Measurements from ENCODE around the gene CGRRF1.

Gene CGRRF1

DNA sequence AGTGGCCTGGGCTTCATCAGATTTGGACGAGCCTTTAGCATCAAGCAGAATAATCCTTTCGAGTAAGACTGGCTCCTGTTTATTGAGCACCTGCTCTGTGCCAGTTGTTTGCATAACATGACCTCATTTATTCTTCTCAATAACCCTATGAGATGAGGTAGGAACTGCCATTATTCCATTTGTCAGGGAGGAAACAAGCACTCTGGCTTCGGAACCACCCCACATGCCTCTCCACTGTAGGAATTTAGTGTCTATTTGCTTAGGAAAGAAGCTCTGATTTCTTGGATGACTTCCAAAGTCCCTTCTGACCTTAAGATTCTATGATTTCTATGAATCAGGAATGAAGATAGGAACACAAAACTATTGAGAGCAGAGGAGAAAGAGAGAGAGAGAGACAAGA is 68.3 kb downstream of the CGRRF1 start:
- DNase-seq (ENCODE audit: low read depth) = no peak

DNA sequence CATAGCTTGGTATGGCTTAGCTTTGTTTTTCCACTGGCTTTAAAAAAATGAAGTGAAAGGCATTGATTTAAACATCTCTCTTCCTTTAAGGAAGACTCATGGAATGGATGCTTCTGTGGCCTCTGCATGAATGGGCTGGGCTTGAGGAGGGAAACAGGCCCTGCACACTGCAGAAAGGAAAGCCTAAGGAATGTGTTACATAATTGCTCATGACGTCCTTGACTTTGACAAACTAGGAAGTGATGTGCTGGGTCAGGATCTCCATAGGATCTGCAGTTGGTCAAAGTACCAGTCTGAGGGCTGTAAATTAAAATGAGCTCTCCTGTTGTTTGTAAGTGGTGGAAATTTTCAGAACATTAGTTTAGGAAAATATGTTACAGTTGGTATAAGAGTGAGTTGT is 69.9 kb downstream of the CGRRF1 start:
- no peak for DNase-seq (ENCODE audit: low read depth)

DNA sequence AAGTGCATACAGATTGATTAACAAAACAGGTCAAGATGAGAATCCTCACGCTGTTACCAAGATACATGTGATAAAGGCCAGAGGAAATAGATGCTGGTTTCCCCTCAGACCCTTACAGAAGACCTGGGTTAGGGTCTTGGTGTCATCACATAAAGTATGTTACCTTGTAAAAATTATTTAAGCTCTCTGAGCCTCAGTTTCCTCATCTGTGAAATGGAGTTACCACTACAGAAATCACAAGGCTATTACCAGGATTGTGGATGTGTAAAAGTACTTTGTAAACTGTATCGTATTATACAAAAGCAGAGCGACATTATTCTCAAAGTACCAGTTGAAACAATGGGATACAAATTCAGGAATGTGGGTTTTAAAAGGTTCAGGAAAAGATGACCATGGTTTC is 71.2 kb downstream of the CGRRF1 start:
- no peak for DNase-seq (ENCODE audit: low read depth)

DNA sequence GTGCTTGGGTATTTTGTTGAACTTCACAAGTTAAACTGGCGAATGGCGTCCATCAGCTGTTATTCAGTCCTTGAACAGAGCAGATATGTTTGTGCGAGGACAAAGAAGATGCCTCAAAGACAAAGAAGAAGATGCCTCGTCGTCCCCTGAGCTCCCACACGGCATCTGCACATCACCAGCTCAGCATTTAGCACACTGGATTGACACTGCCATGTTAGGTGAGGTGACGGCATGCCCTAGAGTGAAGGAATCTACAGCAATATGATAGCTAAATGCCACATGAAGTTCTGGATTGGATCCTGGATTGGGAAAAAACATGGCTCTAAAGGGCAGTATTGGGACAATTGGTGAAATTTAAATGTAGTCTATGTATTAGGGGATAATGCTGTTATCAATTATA is 72.6 kb downstream of the CGRRF1 start:
- no peak for DNase-seq (ENCODE audit: low read depth)

DNA sequence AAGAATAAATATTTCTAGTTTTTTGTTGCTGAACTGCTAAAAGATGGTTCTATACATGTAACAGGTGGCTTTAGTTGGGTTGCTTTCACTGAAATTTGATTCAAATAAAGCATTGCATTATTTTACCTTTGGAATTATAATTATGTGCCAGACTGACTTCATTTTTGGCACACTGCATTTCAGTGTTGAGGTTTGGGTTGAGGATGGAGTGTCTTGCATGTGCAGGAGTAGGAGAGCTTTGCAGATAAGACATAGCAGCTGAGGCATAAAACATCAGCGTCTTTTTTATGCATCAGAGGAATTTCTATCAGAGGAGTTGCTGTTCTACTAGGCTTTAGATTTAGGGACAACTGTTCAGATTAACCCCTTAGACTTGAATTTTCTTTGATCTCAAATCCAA is 74.4 kb downstream of the CGRRF1 start:
- DNase-seq (ENCODE audit: low read depth) = no peak

DNA sequence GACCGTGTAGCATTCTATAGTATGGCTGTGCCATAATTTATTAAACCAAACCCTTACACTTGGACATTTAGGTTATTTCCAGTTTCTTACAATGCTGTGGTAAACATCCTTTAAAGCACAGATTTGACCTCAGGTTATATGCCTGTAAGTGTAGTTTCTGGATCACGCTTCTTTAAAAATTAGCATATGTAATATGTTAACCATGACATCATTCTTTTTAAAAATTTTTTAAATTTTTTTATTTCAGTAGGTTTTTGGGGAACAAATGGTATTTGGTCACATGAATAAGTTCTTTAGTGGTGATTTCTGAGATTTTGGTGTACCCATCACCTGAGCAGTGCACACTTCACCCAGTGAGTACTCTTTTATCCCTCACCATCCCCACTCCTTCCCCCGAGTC is 75.5 kb downstream of the CGRRF1 start:
- DNase-seq (ENCODE audit: low read depth) = no peak
